HG02798 (cell line): ENCODE measurements around the gene WBP4.
"Not testable (repeated sequence)": the region's sequence is repeated elsewhere in the genome, so short reads cannot be mapped to it uniquely, and the experiment has no call there.

Experiments
- ATAC-seq: cut with Tn5 transposase; IDR thresholded peaks from one replicate; pipeline ENCODE4 v1.9.1; 2021; ENCODE audit warnings: mild to moderate bottlenecking; ENCODE audit not compliant: unreplicated experiment, poor library complexity

WBP4 gene, protein sequence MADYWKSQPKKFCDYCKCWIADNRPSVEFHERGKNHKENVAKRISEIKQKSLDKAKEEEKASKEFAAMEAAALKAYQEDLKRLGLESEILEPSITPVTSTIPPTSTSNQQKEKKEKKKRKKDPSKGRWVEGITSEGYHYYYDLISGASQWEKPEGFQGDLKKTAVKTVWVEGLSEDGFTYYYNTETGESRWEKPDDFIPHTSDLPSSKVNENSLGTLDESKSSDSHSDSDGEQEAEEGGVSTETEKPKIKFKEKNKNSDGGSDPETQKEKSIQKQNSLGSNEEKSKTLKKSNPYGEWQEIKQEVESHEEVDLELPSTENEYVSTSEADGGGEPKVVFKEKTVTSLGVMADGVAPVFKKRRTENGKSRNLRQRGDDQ

DNA sequence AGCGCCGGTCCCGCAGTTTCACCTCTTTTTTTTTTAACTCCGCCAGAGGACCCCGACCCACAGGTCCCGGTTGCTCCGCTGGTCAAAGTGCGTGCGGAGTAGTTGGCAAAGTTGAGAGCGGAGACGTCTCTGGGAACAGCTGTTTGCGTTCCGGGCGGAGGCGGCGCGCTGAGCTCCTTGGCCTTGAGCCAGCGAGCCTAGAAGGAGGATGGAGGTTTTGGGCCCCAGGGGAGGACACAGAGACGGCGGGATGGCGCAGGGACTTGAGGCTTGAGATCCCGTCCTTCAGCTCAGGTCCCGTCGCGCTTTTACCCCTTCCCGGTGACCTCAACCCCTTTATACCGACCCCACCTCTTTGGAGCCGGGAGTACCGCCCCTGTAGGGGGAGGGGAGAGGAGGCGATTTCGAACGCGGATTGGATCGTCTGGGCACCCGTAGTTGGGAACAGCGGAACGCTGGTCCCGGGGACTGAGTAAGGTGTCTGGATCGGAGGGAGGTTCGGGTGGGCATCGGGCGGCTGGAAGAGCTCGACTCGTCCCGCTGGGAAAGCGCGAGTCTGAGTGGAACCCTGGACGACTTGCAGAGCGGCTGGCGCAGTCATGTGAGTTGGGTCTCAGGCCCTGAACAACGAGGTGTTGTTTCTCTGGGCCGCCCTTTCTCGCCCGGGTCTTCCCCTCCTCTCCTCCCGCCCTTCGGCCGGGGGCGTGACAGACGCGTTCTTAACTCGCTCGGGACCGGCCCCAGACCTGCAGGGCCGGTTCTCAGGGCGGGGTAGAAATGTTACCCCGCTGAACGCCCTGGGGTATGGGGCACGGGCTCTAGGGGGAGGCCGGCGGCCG lies at the start of gene WBP4:
WBP4 (plus strand) TSS at position 435 of the 839 bp plus-strand sequence; CDS start at position 600, 165 bp downstream.
- ATAC-seq: peak; percentile 75

DNA sequence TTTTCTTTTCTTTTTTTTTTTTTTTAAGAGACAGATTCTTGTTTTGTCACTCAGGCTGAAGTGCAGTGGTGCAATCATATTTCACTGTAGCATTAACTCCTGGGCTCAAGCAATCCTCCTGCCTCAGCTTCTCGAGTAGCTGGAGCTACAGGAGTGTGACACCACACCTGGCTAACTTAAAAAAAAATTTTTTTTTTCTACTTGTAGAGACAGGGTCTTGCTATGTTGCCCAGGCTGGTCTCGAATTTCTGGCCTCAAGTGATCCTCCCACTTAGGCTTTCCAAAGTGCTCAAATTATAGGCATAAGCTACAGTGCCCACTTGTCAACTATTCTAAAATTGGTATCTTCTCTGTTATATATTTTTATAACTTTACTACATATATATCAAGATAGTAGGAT lies 48.8 kb upstream of the WBP4 start:
- ATAC-seq: no peak

DNA sequence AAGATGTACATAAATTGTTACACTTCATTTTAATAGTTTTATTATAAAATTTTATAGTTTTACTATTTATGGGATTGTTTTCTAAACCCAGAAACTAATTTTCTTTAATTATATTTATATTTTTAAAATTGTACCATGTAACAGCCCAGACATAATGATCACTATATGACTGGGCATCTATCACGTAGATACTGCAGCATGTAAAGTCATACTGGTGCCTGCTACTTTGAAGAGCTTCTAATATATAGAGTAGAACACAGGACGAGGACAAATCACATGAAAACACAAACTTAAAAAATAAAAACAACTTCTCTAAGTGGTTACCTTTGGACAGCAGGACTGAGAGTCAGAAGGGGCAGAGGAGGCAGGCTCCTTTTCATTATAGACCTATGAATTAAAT lies 47.5 kb upstream of the WBP4 start:
- no peak for ATAC-seq

DNA sequence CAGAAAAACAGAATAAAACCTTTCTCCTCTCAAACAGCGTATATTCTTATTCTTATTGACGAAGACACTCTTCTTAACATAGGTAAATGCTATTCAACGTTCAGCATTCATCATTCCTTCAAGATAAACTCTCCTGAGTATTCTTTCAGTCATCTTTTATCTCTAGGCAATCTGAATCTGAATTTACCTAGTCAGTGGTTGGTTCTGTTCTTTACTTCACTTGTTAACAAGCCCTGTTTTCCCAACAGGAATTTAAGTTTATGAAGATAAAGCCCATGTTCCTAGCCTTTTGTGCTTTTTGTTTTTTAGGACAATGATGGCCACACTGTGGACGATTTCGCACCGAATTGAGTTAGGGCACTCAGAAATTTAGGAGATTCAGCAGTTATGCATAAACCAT lies 45.4 kb upstream of the WBP4 start:
- ATAC-seq: no peak

DNA sequence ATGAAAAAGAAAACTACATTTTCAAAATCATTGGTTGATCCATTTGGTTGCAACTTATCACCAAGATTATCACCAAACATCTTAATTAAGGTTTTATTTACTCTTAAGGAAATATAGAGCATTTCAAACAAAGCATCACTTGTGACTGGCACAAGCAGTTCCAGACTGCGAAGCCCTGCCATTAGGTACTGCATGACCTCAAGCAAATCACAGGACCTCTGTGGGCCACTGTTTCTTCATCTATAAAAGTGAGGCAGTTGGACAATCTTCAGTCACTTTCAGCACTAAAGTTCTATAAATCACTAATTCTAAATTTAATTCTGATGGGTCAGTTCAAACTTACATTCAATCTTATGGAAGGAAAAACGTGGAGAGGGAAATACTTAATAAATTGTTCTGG lies 44.1 kb upstream of the WBP4 start:
- no peak for ATAC-seq

DNA sequence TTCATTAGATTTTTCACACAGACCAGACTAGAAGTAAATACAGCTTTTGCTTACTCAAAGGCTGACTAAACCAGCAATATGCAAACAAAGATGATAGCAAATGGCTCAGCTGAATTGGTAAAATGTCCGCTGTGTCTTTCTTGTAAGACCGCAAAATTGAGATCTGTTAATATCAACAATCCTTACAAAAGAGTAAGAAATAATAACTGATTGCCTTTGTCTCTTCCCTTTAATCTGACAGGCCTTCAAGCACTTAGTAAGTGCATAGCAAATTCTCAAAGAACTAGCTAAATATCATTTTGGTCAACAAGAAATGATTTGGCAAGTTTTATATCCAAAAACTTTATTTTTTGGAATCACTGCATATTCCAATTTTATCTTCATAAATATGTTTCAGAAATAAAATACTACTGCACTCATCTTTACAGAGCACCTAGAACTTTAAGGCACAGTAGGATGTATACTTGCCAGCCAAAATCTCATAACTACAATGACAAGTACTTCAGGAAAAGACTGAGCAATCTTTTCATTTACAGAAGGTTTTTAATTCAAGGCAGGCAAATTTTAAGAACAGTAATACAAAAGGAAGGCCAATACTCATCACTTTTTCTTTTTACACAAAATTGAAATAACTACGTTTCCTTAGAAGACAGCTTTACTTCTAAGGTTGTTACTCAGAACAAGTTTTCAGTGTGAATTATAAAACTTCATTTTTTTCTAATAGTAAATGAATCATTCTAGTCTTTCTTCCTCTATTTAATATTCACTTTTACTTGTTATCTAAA lies 43.3 kb upstream of the WBP4 start:
- peak; percentile 28 for ATAC-seq

DNA sequence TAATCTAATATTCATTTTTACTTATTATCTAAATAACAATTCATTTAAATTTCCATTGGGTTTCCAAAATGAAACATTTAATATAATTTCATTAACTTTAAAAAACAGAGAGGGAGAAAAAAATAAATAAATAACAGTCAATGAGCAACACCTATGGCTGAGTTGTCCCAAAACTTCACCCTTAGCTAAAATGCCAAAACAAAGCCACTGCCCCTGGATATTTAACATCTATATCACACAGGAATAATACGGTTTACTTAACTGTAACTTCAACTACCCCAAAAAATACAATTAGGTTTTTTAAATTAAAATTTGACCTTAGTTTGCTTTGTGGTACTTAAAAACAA lies 42.7 kb upstream of the WBP4 start:
- no peak for ATAC-seq

DNA sequence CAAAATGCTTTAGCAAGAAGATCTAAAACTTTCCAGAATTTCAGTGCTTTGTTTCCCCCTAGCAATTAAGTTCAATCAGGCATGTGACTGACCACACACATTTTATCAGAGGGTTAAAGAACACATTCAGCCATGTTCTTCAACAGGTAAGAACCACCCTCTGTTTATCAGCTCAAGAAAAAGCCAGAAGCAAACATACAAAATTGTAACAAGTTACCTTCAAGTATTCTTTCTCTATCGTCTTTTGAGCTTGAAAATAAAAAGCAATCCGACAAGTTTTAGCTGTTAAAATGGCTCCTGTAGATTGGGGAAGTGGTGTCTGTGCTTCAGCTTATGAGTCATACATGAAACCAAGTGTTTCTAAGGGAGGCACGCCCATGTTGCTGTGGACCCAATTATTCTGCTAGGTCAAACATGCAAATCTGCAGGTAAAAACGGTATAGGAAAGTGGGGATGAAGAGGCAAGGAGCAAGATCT lies 42.3 kb upstream of the WBP4 start, which contains the start of gene ELF1:
ELF1 (minus strand) TSS at position 306 of the 477 bp plus-strand sequence. CDS start 37,262 bp downstream, outside the sequence.
- ATAC-seq: peak; percentile 93

DNA sequence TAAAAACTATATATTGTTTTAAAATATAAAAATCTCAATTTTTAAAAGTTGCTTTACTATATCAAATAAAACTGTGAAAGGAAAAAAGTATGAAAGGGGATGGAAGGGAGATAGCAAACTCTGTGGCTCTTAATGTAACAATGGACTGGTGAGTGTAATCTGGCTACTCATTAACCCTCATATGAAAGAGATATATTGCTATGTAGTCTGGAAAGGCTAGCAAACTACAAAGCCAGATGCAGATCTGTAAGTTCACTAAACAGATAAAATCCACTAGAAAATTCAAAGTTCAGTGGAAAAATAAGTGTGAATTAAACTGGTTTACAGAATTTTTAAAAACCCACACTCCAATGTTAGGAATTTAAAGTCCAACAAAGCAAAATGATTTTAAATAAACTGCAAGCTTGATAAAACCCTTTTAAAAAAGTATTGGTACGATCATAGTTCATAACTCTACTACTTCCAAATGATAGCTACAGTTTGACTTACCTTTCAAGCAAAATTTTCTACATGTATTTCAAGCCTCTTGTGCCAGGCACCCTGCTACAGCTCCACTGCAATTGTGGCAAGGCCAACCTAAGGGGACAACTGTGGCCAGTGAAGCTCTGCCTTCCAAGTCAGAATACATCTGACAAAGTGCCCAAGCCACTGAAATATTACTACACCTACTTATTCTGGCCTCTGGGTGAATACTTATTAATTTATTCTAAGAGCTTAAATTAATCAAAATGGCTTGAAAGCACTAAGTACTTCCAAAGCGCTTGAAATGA lies 41.5 kb upstream of the WBP4 start:
- ATAC-seq: peak; percentile 31

DNA sequence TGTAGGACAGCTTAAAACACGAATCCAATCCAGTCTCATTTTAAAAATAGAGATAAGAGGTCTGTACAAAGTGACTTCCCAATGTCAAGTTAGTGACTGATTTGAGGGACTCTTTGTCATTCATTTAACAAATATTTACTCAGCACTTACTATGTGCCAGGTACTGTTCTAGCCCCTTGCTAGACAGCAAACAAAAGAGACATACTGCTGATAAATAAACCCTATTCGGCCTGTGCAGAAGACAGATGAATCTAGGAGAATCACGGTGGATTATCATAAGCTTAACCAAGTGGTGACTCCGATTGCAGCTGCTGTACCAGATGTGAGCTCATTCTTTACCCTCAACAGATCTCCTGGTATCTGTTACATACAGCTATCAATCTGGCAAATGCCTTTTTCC lies 35.8 kb upstream of the WBP4 start:
- ATAC-seq: no peak

DNA sequence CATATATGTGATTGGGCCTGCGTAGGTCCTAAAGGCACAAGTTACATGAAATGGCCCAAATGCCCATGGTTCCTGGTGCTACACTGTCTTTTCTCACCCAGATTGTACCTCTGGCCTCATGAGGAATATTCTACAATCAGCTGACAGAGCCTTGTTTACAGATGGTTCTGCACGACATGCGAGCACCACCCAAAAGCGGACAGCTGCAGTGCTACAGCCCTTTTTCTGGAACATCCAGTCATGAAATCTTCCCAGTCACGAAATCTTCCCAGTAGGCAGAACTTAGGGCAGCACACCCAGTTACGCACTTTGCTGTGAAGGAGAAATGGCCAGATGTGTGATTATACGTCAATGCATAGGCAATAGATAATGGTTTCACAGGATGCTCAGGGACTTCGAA lies 34.5 kb upstream of the WBP4 start:
- ATAC-seq: no peak

DNA sequence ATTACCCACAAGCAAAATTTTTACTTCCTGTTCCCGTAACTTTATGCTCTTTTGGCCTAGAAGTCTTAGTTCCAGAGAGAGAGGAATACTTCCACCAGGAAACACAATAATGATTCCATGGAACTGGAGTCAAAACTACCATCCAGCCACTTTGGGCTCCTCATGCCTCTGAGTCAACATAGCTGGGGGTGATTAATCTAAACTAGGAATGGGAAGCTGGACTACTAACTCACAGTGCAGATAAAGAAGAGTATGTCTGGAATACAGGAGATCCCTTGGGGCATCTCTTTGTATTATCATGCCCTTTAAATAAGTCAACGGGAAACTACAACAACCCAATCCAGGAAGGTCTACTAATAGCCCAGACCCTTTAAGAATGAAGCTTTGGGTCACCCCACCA lies 33.3 kb upstream of the WBP4 start:
- ATAC-seq: no peak

DNA sequence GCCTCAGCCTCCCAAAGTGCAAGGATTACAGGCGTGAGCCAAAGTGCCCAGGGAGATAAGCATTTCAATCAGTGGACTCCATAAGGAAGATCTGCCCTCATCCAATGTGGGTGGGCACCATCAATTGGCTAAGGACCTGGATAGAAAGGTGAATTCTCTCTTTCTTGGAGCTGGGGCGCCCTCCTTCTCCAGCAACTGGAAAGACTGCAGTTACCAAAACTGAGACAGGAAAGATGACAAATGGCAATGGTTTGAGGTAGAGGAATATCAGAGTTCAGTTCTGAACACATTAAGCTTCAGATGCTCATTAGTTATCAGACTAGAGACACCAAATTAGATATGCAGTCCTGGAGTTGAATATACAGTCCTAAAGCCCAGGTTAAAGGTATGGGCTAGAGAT lies 31.7 kb upstream of the WBP4 start:
- no peak for ATAC-seq

DNA sequence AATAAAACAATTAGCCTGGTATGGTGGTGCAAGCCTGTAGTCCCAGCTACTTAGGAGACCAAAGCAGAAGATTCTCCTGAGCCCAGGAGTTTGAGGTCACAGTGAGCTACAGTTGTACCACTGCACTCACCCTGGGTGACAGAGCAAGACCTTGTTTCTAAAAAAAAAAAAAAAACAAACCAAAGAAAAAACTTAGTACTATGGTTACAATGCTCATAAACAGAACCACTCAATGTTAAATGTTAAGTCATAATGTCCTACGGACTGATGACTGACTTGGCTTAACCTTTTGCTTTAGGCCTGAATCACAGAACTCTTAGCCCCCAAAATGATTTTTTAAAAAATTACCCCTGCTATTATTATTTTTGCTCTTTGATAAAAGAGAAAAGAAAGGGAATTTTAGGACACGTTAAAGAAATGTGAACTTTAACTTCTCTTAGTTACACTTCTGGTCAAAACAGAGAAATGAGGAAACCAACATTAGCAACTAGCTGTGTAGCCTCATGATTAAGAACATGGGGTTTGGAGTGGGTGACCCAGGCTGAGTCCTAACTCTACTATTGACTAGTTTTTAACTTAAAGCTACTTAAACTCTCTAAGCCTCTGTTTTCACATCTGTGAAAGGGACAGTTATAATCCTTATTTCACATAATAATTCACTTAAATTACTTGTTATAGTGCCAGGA lies 28.5 kb upstream of the WBP4 start:
- no peak for ATAC-seq

DNA sequence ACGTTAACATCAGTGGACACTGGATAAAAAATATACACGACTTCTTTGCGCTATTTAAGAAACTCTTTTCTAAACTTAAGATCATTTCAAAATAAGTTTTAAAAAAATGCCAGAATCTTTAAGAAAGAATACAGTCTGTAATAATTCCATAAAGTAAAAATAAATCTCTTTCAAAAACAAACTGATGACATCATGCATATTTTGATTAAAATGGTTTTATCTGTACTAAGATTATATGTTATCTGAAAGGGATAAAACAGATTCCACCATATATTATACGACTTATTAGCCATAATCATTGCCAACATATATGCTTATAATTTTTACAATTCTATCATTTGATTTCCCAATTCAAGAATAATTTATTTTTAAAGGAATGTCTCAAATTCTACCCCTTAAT lies 26.9 kb upstream of the WBP4 start:
- ATAC-seq: no peak

DNA sequence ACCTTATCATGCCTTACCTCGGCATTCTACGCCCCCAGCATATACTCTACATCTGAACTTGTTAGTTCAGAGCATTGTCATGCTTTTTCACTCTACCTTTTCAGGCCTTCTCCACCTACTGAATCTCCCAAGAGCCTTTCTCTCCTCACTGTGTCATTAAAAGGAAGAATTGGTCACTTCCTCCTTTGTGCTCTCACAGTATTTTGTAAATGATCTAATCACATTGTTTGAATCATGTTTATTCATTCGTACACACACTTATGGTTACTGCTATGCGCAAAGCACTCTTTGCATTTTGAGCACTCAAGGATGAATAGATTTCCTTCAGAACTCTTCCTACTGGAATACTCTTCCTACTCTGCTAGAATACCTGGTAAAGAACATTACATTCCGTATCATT lies 26.4 kb upstream of the WBP4 start:
- no peak for ATAC-seq

DNA sequence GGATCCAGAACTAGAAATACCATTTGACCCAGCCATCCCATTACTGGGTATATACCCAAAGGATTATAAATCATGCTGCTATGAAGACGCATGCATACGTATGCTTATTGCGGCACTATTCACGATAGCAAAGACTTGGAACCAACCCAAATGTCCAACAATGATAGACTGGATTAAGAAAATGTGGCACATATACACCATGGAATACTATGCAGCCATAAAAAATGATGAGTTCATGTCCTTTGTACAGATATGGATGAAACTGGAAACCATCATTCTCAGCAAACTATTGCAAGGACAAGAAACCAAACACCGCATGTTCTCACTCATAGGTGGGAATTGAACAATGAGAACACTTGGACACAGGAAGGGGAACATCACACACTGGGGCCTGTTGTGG lies 24.8 kb upstream of the WBP4 start:
- not testable (repeated sequence) for ATAC-seq

DNA sequence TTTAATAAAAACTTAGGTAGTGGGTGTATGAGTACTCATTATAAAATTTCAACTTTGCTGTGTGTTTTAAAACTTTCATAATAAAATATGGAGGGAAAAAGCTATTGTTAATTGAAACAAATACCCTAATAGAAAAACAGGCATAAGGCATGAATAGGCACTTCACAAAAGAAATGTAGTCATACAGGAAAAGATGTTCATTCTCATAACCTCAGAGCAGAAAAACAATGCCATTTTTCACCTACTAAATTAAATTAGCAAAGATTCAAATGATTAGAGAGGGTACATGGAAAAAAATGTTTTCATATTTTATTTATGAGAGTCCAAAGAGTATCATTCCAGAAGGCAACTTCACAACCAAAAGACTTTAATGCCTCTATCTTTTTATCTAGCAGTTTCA lies 21.6 kb upstream of the WBP4 start:
- ATAC-seq: no peak

DNA sequence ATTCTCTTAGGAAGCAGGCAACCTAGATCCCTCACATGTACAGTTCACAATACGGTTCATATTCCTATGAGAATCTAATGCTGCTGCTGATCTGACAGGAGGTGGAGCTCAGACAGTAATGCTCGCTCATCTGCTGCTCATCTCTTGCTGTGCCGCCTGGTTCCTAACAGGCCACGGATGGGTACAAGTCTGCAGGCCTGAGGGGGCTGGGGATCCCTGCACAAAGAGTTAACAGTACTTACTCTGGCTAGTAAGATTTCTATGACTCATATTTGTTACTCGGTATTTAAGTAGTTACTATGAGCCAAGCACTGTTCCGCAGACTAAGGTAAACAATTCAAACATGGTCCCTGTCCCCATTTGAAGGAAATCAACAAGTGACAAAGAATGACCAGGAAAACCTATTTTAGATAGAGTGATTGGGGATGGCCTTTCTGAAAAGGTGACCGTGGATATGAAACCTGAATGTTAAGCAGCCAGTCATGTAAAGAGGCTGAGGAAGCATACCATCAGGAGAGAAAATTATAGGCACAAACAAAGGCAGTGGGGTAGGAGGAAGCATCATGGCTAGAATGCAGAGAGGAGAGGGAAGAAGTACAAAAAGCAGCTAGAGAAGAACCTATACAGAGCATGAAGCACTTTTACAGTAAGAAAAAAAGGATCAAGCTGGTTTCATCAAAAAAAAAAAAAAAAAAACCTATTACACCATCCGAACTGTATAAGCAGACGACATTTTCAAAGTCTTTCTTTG lies 20.6 kb upstream of the WBP4 start:
- no peak for ATAC-seq
